HuH-7 (cell line): ENCODE data around the gene NRG3.

Source experiments
- DNase-seq: peaks from one replicate; pipeline ENCODE4 v3.0.0; 2011; ENCODE audit warnings: low spot score

Gene NRG3

DNA sequence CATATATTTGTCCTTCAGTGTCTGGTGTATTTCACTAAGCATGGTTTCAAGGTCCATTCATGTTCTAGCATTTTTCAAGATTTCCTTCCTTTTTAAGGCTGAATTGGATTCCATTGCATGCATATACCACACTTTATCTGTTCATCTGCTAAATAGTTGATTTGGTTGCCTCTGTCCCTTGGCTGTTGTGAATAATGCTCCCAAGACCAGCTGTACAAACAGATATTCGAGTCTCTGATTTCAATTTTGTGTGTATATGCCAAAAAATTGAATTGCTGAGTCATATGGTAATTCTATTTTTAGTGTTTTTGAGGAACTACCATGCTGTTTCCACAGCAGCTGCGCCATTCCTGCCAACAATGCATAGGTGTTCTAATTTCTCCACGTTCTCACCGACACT, 216.4 kb downstream of the NRG3 start:
- no peak for DNase-seq

DNA sequence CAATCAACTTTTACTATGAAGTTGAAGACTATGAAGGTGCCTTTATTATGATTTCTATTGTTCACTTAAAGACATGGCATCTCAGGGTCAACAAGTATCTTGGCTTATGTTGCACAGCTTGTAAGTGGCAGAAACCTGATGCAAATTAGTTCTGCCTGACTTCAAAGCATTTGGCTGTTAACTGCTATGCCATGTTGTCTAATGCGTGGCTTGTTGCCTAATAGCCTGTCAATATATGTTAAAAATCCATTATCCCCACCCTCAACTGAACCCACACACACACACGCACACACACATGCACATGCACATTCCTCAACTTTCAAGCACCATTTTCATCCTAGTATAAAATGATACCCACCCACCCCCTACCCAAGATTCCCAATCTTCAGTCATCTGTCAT, 217.1 kb downstream of the NRG3 start:
- no peak for DNase-seq

DNA sequence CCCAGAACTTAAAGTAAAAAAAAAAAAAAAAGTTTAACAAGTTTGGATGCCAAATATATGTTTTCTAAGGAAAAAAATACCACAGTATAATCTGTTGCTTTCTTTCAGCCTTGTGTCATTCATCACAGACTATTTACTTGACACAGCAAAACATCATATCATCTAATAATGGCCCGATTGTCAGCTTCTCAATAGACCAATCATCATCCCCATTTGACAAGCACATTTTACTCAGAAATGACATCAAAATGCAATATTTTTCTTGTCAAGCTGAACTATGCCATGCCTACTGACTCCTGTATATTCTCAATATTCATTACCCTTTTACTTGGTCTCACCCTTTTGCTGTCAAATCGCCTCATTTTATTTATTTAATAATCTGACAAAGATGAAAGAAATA, 249.7 kb downstream of the NRG3 start:
- DNase-seq = no peak

DNA sequence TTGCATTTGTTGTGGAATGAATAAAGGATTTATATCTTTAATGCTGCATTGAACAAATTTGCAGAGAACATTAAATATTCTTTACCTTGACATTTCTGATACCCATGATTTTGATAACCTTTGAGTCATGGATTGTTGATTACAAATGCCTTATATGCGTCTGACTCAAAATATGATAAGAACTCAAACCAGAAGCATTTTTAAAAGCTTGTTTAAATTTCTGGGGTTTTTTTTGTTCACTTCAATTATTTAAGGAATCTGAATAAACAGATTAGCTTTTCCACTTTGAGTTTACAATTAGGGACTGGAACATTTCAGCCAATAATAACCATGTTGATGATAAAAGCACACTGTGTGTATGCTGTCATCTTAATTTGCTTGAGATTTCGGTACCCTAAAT, 253.5 kb downstream of the NRG3 start:
- no peak for DNase-seq

DNA sequence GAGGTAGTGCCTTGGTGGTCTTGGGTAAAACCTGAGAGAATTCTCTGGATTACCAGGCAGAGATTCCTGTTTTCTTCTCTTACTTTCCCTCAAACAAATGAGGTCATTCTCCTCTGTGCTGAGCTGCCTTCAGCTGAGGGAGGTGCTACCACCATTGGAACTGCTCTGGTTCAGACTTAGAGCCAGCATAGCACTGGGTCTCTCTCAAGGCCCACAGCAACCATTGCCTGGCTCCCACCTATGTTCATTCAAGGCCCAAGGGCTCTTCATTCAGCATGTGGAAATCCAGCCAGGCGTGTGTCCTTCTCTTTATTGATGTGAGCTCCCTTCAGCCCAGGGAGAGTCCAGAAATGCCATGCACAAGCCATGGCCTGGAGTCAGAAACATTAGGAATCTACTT, 261.1 kb downstream of the NRG3 start:
- no peak for DNase-seq

DNA sequence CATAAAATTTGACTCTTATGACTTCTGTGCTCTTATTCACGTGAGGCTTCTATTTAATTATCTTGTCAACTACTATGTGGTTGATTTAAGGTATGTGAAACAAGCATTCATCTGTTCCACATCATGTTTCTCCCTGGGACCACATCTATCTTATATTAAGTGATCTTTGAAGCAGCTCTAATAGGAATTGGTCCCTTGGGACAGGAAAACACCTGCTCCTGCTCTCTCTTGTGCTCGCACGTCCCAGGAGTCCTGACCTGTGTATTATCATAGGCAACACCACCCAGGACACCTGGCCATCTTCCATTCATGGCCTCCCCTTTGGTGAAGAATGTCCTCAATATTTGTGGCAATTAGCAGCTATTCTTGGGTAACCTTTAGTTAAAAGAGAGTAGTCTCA, 269.2 kb downstream of the NRG3 start:
- DNase-seq = no peak

DNA sequence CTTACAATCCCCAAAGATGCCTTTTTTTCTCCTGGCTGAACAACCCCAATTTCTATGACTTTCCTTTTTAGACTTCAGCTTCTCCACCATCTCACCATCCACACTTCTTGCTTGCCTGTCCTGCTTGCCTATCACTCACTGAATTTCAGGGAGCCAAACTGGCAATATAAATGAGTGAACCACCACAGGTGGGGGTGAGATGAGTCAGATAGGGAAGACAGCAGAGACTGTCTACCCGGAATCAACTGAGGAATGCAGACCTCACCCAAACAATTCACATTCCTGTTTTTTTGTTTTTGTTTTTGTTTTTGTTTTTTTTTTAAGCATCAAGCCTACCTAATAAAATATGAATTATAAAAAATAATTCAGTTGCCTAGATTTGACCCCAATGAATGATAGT, 273.8 kb downstream of the NRG3 start:
- DNase-seq = no peak

DNA sequence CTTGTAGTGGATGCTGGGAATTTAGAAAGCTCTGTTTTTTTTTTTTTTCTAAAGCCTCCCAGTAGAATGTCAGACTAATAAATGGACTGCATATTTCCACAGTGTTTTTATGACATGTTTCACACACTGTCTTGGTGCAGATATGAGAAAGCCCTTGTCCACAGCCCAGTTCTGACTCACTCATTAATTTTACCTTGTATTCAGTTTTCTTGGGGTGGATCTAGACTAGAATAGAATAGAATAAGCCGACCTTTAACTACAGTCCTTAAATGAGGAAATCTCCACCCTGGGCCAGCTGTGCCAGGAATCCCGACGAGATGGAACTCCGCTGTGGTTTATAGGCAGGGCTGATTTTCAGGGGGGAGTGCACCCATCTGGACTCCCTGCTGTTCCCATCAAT, 274.7 kb downstream of the NRG3 start:
- no peak for DNase-seq

DNA sequence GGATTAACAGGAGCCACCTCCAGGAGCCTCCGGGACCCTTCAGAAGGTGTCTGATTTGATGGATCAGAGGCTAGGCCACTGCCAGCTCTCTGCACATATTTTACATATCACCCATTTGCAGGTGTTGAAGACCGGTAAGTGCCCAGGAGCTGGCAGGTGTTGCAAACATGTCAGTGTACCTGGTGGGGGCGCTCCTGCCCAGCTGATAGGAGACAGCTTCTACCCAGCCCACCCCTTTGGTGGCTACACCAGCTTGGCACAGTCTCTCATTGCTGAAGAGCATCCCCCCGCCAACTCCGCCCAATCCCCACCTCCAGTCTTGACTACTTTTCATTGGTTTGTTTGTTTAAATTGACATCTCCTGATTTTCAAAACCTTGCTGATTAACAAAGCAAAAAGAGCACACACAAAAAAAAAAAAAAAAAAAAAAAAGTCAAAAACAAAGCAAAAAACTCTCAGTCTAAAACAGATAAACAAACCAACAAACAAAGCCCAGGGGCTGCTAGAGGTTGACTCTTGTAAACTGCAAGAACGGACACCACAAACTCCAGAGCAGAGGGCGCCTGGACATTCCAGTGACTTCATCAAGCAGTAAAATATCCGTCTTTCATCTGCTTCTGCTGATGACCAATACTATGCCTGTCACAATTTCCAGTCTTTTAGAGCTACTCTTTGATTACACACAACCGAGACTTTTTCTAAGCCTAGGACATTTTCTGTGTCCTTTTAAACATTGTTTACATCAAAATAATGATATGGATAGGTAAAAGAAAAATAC, 275.3 kb downstream of the NRG3 start:
- peak; percentile 10 for DNase-seq

DNA sequence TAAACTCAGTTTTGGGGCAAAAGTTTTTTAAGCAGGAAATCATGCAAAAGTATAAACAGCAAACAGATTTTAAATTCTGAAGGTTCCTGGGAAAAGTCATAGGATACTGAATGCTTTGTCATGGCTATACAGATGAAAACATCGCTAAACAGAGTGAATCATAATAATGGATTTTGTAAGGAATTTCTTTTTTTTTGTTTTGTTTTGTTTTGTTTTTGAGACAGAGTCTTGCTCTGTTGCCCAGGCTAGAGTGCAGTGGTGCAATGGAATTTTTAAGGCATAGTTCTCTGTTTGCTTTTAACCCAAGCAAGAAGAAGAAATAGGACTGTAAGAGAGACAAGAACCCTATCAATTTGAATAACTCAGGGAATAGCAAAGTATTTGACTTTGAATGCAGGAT, 285.3 kb downstream of the NRG3 start:
- no peak for DNase-seq

DNA sequence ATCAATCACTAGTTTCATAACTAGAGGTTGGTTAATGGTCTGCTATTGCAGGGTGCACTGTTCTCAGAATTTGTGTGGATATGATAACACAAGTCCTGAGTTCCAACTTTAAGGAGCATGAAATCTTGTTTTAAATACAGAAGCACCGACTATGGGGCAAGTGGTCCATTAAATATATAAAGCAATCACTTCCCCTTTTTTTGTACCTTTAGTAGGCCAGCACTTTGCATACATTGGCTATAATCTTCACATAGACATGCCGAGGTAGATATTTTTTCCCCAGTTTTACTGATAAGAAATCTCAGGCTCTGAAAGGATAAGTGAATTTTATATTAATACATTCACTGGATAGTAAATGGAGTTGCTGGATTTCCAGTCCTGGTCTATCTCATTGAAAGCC, 286.3 kb downstream of the NRG3 start:
- DNase-seq = no peak

DNA sequence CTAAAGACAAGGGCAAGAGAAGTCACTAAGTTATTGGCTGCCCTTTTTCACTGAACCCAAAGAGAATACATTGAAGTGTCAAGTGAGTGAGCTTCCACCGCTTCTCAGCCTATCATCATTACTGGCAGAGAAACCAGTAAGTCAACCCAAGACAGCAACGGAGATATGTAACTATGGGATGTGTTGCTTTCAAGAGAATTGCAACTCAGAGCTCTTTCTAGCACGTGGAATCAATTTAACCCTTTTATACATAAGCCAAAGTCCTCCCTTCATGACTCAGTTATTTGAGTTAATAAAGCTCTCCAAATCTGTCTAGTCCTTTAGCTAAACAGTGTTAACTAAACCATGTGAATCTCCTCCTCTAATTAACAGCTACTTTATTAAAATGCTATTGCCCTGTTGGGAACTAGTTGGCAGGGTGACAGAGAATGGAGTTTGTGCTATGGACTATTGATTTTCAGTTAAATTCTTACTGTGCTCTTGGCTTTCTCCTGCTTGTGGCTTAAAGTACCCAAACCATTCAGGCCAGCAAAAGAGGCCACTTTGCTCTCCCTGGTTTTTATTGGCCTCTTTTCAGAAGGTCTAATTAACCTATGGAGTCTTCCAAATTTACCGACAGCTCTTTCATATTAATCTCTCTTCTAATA, 287.7 kb downstream of the NRG3 start:
- DNase-seq = no peak

DNA sequence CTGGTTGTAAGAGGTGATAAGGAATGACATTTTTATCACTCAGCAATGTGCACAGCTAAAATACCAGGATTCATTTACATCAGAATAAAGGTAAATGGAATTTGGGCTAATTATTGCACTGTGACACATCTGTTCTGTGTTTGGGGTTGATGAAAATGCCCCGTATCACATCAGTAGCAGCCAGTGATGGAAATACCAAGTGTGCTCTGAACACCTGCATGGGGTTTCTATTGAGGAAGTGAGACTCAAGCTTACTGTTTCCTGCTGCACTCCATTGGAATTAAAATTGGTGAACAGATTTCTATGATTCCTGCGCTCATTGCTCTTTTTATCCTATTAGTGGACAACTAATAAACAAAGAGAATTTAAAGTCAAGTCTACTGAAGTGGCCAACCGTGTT, 296.9 kb downstream of the NRG3 start:
- DNase-seq = no peak

DNA sequence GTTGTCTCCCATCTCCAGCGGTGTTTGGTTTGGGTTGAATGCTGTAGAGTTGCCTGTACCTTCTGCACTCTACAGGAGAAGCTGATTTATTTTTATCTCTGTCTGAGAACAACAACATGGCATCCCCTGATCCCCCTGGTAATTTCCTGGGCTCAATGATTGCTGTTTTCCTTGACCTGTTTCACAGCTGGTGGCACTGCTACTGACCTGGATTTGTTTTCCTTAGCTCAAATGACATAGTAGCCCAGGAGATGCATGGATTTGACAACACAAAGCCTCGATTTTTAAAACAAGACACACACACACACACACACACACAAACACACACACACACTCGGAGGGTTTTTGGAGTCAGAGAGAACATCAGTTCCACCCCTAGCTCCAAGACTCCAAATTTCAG, 301.6 kb downstream of the NRG3 start:
- DNase-seq = no peak

DNA sequence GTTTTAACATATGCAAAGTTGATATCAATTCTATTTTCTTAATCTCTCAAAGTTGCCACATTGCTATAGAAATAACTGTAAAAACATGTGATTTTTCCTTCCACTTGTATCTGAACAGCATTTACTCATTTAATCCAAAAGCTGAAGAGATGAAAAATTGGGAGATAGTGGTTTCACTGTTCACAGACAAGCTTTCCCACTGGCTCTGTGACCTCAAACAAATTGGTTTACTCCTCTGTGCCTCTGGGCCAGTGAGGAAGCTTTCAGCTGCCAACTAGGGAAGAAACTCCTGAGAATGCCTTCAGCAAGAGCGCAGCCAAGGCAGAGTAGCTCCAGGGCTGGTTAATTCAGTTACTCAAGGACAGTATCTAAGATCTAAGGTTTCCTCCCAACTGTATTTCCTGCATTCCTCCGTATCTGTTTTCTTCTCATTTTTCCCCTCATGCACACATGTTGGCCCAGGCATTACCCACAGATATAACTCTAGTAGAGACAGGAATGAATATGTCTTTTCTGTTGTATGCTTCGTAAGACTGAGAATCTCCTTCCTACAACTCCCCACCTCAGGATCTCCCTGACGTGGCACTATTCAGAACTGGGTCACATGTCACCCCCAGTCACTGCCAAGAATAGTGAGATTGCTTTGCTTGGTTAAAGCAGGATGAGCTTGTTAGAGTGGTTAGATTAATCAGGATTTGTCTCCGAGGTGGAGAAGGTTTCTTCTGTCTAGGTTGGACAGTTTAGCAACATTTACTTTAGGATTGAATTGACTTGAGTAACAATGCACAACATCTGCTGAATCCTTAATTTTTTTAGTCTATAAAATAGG, 315.7 kb downstream of the NRG3 start:
- no peak for DNase-seq

DNA sequence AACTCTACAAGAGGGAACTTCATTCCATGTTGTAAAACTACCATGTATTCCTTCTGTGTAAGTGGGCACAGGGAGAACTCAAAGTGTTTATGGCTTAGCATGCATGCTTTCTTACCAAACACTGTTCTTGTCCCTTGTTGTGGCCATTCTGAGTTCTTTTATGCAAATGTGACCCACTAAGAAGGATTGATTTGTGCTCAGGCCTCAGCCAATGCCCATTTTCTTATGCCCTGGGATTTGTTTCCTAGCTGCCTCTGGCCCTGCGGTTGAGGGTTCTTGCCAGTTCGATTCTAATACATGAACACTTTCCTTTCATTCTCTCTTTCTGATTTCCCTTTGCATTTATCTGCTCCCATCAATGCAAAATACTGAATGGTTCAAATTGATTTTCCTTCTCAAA, 316.7 kb downstream of the NRG3 start:
- DNase-seq = no peak

DNA sequence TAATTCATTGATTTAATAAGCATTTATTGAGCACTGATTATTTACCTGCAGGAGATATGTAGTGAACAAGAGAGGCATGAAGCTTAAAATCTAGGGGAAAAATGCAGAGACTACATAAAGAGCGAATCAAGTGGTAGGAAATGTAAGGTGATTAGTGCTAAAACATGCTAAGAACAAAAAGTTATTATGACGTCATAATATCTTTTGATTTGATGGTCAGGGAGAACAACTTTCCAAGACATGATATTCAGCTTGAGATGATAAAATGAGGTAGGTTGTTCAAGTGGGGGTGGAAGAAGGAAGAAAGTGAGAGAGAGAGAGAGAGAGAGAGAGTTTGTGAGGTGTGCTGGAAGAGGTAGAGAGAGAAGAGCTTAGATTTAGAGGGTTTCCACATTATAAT, 317.7 kb downstream of the NRG3 start:
- no peak for DNase-seq

DNA sequence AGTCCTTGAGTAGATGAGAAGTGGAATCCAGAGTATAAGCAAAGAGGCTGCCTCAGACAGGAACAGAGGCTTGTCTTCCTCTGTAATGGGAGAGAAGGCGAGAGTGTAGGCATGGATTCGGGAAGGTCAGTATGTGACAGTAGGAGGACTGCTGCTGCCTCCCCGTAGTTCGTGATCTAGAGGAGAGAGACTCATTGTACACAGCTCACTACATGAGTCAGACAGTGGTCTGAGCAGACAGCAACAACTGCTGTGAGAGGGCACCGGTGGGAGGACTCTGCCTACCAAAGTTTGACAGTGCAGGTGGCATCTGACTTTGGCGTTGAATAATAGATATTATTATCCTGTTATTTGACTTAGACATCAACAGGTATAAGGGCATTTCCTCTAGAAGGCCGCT, 319.4 kb downstream of the NRG3 start:
- no peak for DNase-seq

DNA sequence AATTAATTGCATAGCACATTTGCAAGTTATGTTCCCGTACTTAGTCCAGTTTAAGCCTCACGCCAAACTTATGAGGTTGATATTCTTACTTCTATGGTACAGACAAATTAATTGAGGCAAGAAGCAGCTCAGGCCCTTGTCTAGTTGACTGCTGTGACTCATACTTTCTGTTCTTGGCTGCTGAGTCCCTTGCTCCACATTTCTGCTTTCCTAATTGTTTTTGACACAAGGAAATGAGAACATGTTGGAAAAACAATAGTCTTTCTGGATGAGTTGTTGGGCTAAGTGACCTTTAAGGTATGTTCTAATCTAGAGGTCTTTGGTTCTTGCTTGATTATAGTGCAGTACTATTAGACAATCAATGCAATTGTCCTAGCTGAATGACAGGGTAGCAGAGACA, 331.8 kb downstream of the NRG3 start:
- DNase-seq = no peak

DNA sequence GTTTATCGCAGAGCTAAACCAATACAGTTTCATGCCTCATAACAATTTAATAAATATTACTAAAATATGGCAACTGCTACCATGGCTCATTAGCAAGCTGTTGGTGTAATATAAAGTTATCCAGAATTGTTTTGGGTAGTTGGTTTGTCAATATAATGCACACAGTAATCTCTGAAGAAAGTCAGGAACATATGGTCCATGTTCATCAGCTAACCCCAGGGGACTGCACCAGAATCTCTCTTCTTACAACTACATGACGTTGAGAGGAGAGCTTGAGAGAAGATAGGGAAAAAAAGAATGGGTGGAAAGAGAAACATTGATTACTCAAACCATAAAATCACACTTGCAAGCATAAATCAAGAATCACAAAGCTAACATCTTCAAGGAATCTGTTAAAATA, 333.7 kb downstream of the NRG3 start:
- no peak for DNase-seq

DNA sequence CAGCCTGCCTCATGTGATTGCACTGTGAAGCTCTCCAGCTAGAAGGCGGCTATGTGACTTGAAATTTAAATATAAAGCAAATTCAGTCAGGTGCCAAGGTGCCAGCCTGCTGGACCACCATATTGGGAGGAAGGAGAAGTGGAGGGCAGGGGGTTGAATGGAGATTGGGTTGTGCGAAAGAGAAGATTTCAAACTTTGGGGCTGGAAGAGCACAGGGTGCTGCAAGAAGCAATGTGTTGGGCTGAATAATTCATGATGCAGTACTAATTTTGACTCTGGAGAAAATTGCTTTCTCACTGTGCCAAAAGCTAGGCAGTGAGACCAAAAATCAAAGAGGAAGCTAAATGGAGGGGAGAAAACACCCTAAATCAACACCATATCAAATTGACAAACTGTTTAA, 335.3 kb downstream of the NRG3 start:
- no peak for DNase-seq

DNA sequence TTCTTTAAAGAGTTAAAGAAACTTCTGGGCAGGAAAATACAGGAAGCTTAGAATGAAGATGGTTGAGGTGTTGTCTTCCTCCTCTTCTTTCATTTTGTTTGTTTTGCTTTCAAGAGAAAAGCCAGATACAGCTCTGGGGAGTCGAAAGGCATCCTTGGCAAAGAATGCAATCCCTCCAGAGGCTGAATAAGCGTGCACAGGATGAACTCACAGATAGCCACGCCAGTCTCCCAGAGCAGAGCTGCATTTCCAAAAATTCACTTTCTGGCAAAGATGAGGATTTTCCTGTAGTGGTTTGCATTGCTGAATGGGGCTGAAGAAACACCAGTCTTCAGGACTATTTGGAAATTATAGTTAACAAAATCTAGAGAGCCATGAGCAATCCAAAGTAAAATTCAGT, 336.4 kb downstream of the NRG3 start:
- no peak for DNase-seq

DNA sequence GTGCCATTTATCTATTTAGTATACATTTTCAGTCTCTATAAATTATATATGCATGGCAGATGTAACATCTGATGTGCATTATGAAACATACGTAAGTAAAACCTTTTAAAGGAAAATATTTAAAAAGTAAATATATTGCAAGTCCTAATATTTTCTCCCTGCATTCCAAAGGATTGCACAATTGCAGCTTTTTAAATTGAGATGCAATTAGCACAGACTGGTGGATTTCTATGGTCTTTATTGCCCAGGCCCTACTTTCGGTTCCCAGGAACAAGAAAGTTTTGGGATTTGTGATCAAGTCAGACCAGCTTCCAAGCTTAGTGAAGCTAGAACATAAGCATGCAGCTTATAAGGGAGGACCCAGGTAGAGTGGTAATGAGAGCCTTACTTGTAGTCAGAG, 337.8 kb downstream of the NRG3 start:
- DNase-seq = no peak
